ENCODE measurements around the gene CHD6. TPM values are rescaled to one million over a fixed set of nuclear protein-coding genes. Genes with fewer than 3 reads are reported as not detected.

The CHD6 gene
- total and polyA plus RNA-seq, 3 donors from 2014 or later = 21.3 to 73.9 (median 71.5) TPM

DNA sequence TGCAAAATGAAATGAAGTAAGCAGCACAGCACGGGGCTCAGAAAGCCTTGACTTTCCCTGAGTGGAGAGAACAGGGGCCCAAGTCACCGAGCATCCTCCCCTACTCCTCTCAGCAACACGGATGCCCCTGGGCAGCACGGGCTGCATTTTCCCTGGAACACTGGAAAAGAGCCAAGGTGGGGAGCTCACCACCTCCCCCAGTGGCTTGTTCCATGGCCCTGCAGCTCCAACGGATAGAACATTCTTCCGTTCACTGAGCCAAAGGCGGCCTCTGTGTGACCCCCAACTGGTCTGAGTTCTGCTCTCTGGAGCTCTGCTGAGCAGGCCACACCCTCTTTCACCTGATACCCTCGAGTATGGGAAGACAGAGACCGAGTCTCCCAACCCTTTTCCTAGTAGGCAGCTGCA is 230.7 kb downstream of the CHD6 start:
- H3K9me3 ChIP-seq = no peaks in the 10 kb centered on the region
- no peak overlapping the region for H3K4me3 ChIP-seq
- H3K4me1 ChIP-seq = peaks cover 28% of the 10 kb centered on the region
- no peaks in the 10 kb centered on the region for H3K36me3 ChIP-seq (ENCODE audit: low read depth, missing control alignments)
- DNase-seq = no peak
- H3K27me3 ChIP-seq = no peaks in the 10 kb centered on the region
- no peak overlapping the region for H3K27ac ChIP-seq
- 32 to 55% methylated on average over 6 to 9 of the region's 9 CpGs for WGBS, 2 donors
- TF ChIP-seq, protein P1, sequence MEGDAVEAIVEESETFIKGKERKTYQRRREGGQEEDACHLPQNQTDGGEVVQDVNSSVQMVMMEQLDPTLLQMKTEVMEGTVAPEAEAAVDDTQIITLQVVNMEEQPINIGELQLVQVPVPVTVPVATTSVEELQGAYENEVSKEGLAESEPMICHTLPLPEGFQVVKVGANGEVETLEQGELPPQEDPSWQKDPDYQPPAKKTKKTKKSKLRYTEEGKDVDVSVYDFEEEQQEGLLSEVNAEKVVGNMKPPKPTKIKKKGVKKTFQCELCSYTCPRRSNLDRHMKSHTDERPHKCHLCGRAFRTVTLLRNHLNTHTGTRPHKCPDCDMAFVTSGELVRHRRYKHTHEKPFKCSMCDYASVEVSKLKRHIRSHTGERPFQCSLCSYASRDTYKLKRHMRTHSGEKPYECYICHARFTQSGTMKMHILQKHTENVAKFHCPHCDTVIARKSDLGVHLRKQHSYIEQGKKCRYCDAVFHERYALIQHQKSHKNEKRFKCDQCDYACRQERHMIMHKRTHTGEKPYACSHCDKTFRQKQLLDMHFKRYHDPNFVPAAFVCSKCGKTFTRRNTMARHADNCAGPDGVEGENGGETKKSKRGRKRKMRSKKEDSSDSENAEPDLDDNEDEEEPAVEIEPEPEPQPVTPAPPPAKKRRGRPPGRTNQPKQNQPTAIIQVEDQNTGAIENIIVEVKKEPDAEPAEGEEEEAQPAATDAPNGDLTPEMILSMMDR (IDR thresholded peaks at IDR 0.05) = no peak
- TF ChIP-seq POLR2A (IDR thresholded peaks at IDR 0.05) = no peak
- intact Hi-C loops (cut with DNase I; ENCODE audit: low total_unique reads) = no loop called here

DNA sequence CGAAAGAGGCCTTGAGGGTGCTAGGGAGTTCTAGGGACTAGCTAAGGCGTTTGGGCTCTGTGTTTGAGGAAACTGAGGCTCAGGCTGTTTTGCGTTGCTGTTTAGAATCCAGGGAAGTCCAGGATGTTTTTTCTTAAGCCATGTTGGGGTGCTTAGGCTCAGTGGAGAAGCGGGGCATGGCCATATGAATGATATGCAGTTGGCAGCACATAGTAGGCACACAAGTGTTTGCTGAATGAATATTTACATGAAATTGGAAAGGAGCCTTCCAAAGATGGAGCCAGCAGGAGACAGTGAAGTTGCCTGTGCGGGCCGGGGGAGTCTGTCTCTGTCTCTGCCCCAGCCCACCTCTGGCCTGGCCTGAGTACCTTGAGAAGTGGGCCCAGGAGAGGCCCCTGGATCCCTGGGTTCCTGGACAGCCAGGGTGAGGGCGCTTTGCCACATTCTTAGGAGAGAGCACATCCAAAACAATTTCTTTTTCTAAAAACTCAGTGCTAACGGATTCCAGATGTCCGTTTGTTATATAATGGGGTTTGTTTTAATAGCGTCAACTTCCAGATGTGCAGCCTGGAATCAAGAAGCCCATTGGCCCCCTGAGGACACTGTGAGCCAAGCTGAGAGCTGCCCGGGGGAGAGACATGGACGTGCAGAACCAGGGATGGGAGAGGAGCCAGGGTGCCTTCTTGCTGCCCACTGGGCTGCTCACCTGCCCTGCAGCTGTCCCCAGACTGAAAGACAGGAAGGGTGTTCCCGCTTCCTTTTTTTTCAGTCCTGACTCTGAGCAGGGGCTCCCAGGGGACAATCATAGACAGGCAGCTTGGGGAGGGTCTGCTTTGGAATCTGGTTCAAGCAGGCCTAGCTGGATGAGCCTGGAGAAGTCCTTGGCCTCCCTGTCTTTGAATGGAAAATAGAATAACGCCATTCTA is 231.4 kb downstream of the CHD6 start:
- Histone ChIP-seq H3K4me3 (no peak overlapping the region), H3K36me3 (ENCODE audit: low read depth, missing control alignments) (no peaks in the 10 kb centered on the region), H3K4me1 (peaks cover 23% of the 10 kb centered on the region), H3K27me3 (no peaks in the 10 kb centered on the region), H3K27ac (no peak overlapping the region), H3K9me3 (no peaks in the 10 kb centered on the region)
- intact Hi-C loops (cut with DNase I; ENCODE audit: low total_unique reads) = no loop called here
- DNase-seq = no peak
- 64 to 69% methylated on average over 14 of the region's 14 CpGs for WGBS, 2 donors
- no peak for TF ChIP-seq POLR2A (IDR thresholded peaks at IDR 0.05)
- TF ChIP-seq, protein P1 (IDR thresholded peaks at IDR 0.05) = no peak

DNA sequence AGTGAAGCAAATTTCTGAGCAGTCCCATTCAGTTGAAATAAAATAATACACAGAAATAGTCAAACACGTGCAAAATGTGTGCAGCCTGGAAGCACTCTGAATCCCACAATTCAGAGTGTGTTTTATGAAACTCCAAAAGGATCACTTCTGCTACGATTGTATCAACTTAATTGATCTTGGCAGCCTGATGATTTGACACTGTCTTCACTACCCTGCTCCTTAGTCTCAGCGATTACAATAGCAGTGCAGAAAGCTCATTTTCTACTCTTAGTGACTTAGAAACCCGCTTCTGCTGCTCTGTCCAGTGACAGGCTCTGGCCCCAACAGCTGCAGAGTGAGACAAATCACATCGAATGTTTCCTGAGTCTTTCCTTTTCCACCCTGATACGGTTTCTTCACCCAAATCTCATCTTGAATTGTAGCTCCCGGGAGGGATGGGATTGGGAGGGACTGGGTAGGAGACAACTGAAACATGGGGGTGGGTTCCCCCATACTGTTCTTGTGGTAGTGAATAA is 235.3 kb downstream of the CHD6 start:
- Histone ChIP-seq H3K4me3 (no peak overlapping the region), H3K27me3 (no peaks in the 10 kb centered on the region), H3K4me1 (peaks cover 19% of the 10 kb centered on the region), H3K27ac (no peak overlapping the region), H3K36me3 (ENCODE audit: low read depth, missing control alignments) (no peaks in the 10 kb centered on the region), H3K9me3 (no peaks in the 10 kb centered on the region)
- TF ChIP-seq POLR2A (IDR thresholded peaks at IDR 0.05) = no peak
- TF ChIP-seq, protein P1 (IDR thresholded peaks at IDR 0.05) = no peak
- no peak for DNase-seq
- intact Hi-C loops (cut with DNase I; ENCODE audit: low total_unique reads) = no loop called here
- 40 to 56% methylated on average over 7 of the region's 7 CpGs for WGBS, 2 donors

DNA sequence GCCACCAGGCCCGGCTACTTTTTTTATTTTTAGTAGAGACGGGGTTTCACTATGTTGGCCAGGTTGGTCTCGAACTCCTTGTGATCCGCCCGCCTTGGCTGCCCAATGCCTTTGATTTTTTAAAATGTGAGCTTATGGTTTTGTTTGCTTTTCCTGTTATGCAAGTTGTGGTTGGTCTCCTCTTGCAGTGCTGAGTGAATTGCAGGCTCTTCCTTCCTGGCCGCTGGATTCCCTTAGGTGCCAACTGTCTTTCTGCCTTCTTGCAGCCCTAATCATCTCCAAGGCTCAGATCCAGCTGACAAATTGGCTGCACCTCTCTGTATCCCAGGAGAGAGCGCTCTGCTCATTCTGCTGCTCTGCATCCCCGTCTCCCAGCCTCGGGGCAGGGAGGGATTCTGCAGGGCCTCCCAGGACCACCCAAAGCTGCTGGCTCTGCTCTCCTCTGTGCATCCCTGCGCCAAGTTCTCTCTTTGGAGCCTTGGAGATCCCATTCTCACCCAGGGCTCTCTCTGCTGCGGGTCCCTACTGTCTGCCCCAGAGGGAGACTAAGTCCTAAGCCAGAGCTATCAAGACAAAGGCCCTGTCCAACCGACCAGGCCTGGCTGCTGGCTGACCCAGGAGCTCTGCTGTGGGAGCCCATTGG is 237.5 kb downstream of the CHD6 start:
- intact Hi-C loops (cut with DNase I; ENCODE audit: low total_unique reads) = no loop called here

More for the DNA sequence above, 237.5 kb downstream of the CHD6 start:
- Histone ChIP-seq H3K27me3 (no peaks in the 10 kb centered on the region), H3K9me3 (no peaks in the 10 kb centered on the region), H3K27ac (no peak overlapping the region), H3K36me3 (ENCODE audit: low read depth, missing control alignments) (no peaks in the 10 kb centered on the region), H3K4me3 (no peak overlapping the region), H3K4me1 (peaks cover 8% of the 10 kb centered on the region)
- 53 to 65% methylated on average over 12 of the region's 12 CpGs for WGBS, 2 donors
- no peak for TF ChIP-seq POLR2A (IDR thresholded peaks at IDR 0.05)
- TF ChIP-seq, protein P1 (IDR thresholded peaks at IDR 0.05) = no peak
- DNase-seq = no peak

All from testis (tissue), 3 donors.